Prostate gland (tissue), 2 donors: ENCODE results near the gene SLC52A3. TPM values are rescaled to one million over a fixed set of nuclear protein-coding genes. Genes with fewer than 3 reads are reported as not detected.

Experiments
- DNase-seq: peaks from one replicate; pipeline ENCODE4 v3.0.0-alpha.2; 2019; ENCODE audit warnings: low spot score
- H3K27ac ChIP-seq, 2 donors: fragments of 200-600 bp; sonication (generic); 2 replicates each; pipeline ENCODE4 v1.5.1; 2017 to 2019
- H3K27me3 ChIP-seq: fragments of 200-600 bp; sonication (generic); replicated peaks from 2 replicates; pipeline ENCODE4 v1.5.1; 2019; ENCODE audit not compliant: insufficient read depth
- H3K36me3 ChIP-seq, 2 donors: fragments of 200-600 bp; sonication (generic); 1 replicate in 1 of 2; 2 replicates in 1 of 2; pipeline versions ENCODE4 v1.5.1 to v1.8.1; 2017 to 2019
- H3K4me1 ChIP-seq: fragments of 200-600 bp; sonication (generic); replicated peaks from 2 replicates; pipeline ENCODE4 v1.5.1; 2019
- H3K4me3 ChIP-seq, 2 donors: fragments of 200-600 bp; sonication (generic); 2 replicates each; pipeline ENCODE4 v1.5.1; 2017 to 2019
- H3K9me3 ChIP-seq: fragments of 200-600 bp; sonication (generic); 2 replicates; pipeline ENCODE4 v1.5.1; 2017
- CTCF ChIP-seq, 4 experiments: fragments of 200-600 bp in 2 of 4; fragments of 450-650 bp in 2 of 4; sonication (generic) in 2 of 4; IDR thresholded peaks; 1 replicate in 3 of 4; 2 replicates in 1 of 4; pipeline ENCODE4 v1.5.1; 2016 to 2019; ENCODE audit warnings: antibody characterized with exemption in 4 of 4, mild to moderate bottlenecking in 2 of 4, moderate library complexity in 2 of 4
- POLR2A ChIP-seq: fragments of 450-650 bp; IDR thresholded peaks from one replicate; pipeline ENCODE4 v1.6.1; 2016; ENCODE audit warnings: antibody characterized with exemption, mild to moderate bottlenecking
- POLR2AphosphoS5 ChIP-seq: sonication (generic); formaldehyde crosslinking; IDR thresholded peaks from one replicate; pipeline ENCODE4 v1.6.1; 2017; ENCODE audit warnings: antibody characterized with exemption
- WGBS: methylation state at CpG from one replicate; pipeline ENCODE4 v1.1.5; 2018; 5-methylcytosine and 5-hydroxymethylcytosine counted together
- intact Hi-C: fragments of 100-400 bp; cut with DNase I; formaldehyde crosslinking; loops from one replicate; pipeline ENCODE4 v1.14.2; 2022
- total RNA-seq, 2 donors: library from RNA; depleted of rRNA; stranded (reverse); fragments of >200 nt; gene quantifications; one replicate each; pipeline ENCODE4 v1.1.0, GENCODE V29; 2016

Gene SLC52A3
- total RNA-seq, 2 donors from 2014 or later, result 34.3 to 221 TPM

- Histone ChIP-seq H3K27me3 (no peaks in the 10 kb centered on the region), H3K9me3 (no peaks in the 10 kb centered on the region), H3K27ac (peak overlapping the region in 1 of 2 donors; percentile 38), H3K36me3 (no peaks in the 10 kb centered on the region), H3K4me1 (peaks cover 6% of the 10 kb centered on the region), H3K4me3 (no peak overlapping the region)
- DNase-seq, result no peak
- intact Hi-C loops, result no loop called here
- TF ChIP-seq POLR2AphosphoS5, result no peak
- TF ChIP-seq POLR2A, result no peak
- no peak for TF ChIP-seq CTCF (IDR thresholded peaks at IDR 0.05)
- WGBS, result 60% methylated on average over 9 of the region's 9 CpGs
Observed at GRCh38 chr20:771741-772464, 3.6 kb upstream of the SLC52A3 start.

- no peaks in the 10 kb centered on the region for H3K36me3 ChIP-seq
- intact Hi-C loops, result no loop called here
- 88% methylated on average over 2 of the region's 2 CpGs for WGBS
- H3K4me1 ChIP-seq, result peaks cover 6% of the 10 kb centered on the region
- no peak overlapping the region for H3K27ac ChIP-seq
- no peaks in the 10 kb centered on the region for H3K9me3 ChIP-seq
- H3K4me3 ChIP-seq, result no peak overlapping the region
- no peak for DNase-seq
- TF ChIP-seq POLR2AphosphoS5 (no peak), CTCF (IDR thresholded peaks at IDR 0.05) (no peak), POLR2A (no peak)
- H3K27me3 ChIP-seq, result no peaks in the 10 kb centered on the region
Observed at GRCh38 chr20:770691-771090, 2.4 kb upstream of the SLC52A3 start.

GRCh38 chr20:766906-767305 is 1.4 kb downstream of the SLC52A3 start:
- 36% methylated on average over 1 of the region's 1 CpG for WGBS
- Histone ChIP-seq H3K36me3 (no peaks in the 10 kb centered on the region), H3K4me3 (no peak overlapping the region), H3K27ac (peak overlapping the region in 1 of 2 donors; percentile 74), H3K4me1 (peaks cover 6% of the 10 kb centered on the region), H3K9me3 (no peaks in the 10 kb centered on the region), H3K27me3 (no peaks in the 10 kb centered on the region)
- DNase-seq, result no peak
- intact Hi-C loops, result no loop called here
- TF ChIP-seq POLR2A, result no peak
- no peak for TF ChIP-seq POLR2AphosphoS5
- TF ChIP-seq CTCF (IDR thresholded peaks at IDR 0.05), result no peak

DNA sequence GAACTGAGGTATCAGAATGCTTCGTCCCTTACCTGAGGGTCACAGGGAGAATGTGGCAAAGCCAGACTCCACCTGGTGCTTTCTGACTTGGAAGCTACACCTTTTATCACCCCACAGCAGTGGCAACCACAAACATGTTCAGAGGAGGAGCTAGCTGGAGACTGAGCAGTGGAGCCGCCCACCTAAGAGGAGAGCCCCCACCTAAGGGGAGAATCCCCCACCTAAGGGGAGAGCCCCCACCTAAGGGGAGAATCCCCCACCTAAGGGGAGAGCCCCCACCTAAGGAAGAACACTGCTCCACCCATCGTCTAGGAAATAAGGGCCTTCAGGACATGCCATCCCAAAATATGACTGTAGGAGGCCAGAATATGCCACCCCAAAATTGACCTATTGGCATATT is 4.0 kb downstream of the SLC52A3 start:
- H3K27me3 ChIP-seq, result no peaks in the 10 kb centered on the region
- 65% methylated on average over 3 of the region's 3 CpGs for WGBS
- no peaks in the 10 kb centered on the region for H3K9me3 ChIP-seq
- no peak overlapping the region for H3K4me3 ChIP-seq
- H3K27ac ChIP-seq, result no peak overlapping the region
- intact Hi-C loops, result no loop called here
- H3K4me1 ChIP-seq, result peaks cover 5% of the 10 kb centered on the region
- no peak for DNase-seq
- H3K36me3 ChIP-seq, result no peaks in the 10 kb centered on the region
- TF ChIP-seq POLR2A (no peak), CTCF (IDR thresholded peaks at IDR 0.05) (no peak), POLR2AphosphoS5 (no peak)
